Stimulated activated CD8-positive, alpha-beta memory T cell treated with anti-CD3 and anti-CD28 coated beads, Interleukin-15, amount 100 ng/mL, for 24 hours (primary cell): Measurements from ENCODE around the gene TBL1XR1.
"Not testable (repeated sequence)": the region's sequence is repeated elsewhere in the genome, so short reads cannot be mapped to it uniquely, and the experiment has no call there.

Experiments
- DNase-seq: peaks from one replicate; pipeline ENCODE4 v3.0.0-alpha.2; 2020; ENCODE audit warnings: low read depth

The TBL1XR1 gene

GRCh38 chr3:177141471-177141870, 55.8 kb downstream of the TBL1XR1 start:
- DNase-seq: no peak

GRCh38 chr3:177139220-177139619, 58.1 kb downstream of the TBL1XR1 start:
- not testable (repeated sequence) for DNase-seq

- no peak for DNase-seq
Observed at GRCh38 chr3:177137774-177138705, 59.2 kb downstream of the TBL1XR1 start.

GRCh38 chr3:177136741-177137140, 60.5 kb downstream of the TBL1XR1 start:
- no peak for DNase-seq

GRCh38 chr3:177135841-177136492, 61.3 kb downstream of the TBL1XR1 start:
- no peak for DNase-seq

- no peak for DNase-seq
Observed at GRCh38 chr3:177134816-177135210, 62.5 kb downstream of the TBL1XR1 start.

- DNase-seq: no peak
Observed at GRCh38 chr3:177133860-177134815, 63.1 kb downstream of the TBL1XR1 start.

GRCh38 chr3:177131927-177132636, 65.2 kb downstream of the TBL1XR1 start:
- no peak for DNase-seq

- no peak for DNase-seq
Observed at GRCh38 chr3:177127008-177127407, 70.3 kb downstream of the TBL1XR1 start.

- no peak for DNase-seq
Observed at GRCh38 chr3:177126015-177126773, 71.1 kb downstream of the TBL1XR1 start.

GRCh38 chr3:177124882-177125281, 72.4 kb downstream of the TBL1XR1 start:
- DNase-seq: no peak

- DNase-seq: no peak
Observed at GRCh38 chr3:177123822-177124221, 73.5 kb downstream of the TBL1XR1 start.

GRCh38 chr3:177122183-177122856, 75.0 kb downstream of the TBL1XR1 start:
- no peak for DNase-seq

- no peak for DNase-seq
Observed at GRCh38 chr3:177119829-177120228, 77.5 kb downstream of the TBL1XR1 start.

- DNase-seq: no peak
Observed at GRCh38 chr3:177114253-177114652, 83.0 kb downstream of the TBL1XR1 start.

GRCh38 chr3:177111541-177111949, 85.7 kb downstream of the TBL1XR1 start:
- DNase-seq: no peak

- DNase-seq: no peak
Observed at GRCh38 chr3:177110895-177111294, 86.4 kb downstream of the TBL1XR1 start.

GRCh38 chr3:177110386-177110785, 86.9 kb downstream of the TBL1XR1 start:
- DNase-seq: no peak

GRCh38 chr3:177109688-177110330, 87.5 kb downstream of the TBL1XR1 start:
- no peak for DNase-seq

GRCh38 chr3:177108648-177109047, 88.6 kb downstream of the TBL1XR1 start:
- no peak for DNase-seq
